ENCODE data around the gene CTNNA3.
"Not testable (repeated sequence)": the region's sequence is repeated elsewhere in the genome, so short reads cannot be mapped to it uniquely, and the experiment has no call there.

The CTNNA3 gene

DNA sequence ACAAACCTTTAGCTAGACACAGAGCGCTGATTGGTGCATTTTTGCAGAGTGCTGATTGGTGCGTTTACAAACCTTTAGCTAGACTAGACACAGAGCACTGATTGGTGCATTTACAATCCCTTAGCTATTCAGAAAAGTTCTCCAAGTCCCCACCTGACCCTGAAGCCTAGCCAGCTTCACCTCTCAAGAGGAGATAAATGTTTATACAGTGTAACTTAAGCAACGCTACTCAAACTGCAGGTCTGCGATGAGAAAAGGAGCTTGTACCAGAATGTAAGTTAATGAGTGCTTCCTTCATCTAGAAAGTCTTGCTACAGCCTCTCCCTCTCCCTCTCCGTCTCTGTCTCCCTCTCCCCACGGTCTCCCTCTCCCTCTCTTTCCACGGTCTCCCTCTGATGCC is 5.5 kb downstream of the CTNNA3 start:
- CTCF ChIA-PET: interaction anchor here (0.8 kb wide), 1 partner anchor 101 kb away, joined by 3 read pairs; no protein-coding TSS in a partner anchor
- 100% methylated on average over 2 of the region's 7 CpGs for WGBS (ENCODE audit: insufficient coverage)
- H3K4me3 ChIP-seq (ENCODE audit: control insufficient read depth in 1 of 7, extremely low read depth in 1 of 7, insufficient read depth in 4 of 7, low read depth in 2 of 7, low read length in 6 of 7); DNase-seq; H3K27me3 ChIP-seq (replicated peaks in 2 of 5; ENCODE audit: control insufficient read depth in 4 of 5, insufficient read depth in 5 of 5, low read length in 4 of 5); H3K9me3 ChIP-seq (ENCODE audit: control extremely low read depth in 1 of 5, control insufficient read depth in 4 of 5, insufficient read depth in 2 of 5, low read depth in 1 of 5, low read length in 4 of 5); H3K4me1 ChIP-seq (ENCODE audit: control extremely low read depth in 1 of 4, control insufficient read depth in 4 of 4, insufficient read depth in 4 of 4, low read length in 3 of 4); H3K36me3 ChIP-seq (ENCODE audit: control insufficient read depth in 4 of 4, insufficient read depth in 4 of 4, low read length in 3 of 4); POLR2A ChIA-PET; H3K27ac ChIP-seq (ENCODE audit: insufficient read depth in 1 of 2, low read depth in 1 of 2, low read length in 2 of 2, poor library complexity in 1 of 2, severe bottlenecking in 2 of 2): not testable (repeated sequence)

DNA sequence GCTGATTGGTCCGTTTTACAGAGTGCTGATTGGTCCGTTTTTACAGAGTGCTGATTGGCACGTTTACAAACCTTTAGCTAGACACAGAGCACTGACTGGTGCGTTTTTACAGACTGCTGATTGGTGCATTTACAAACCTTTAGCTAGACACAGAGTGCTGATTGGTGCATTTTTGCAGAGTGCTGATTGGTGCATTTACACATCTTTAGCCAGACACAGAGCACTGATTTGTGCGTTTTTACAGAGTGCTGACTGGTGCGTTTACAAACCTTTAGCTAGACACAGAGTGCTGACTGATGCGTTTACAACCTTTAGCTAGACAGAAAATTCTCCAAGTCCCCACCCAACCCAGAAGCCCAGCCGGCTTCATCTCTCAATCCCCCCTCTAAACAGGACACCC is 11.9 kb downstream of the CTNNA3 start:
- H3K27me3 ChIP-seq (replicated peaks in 2 of 5; ENCODE audit: control insufficient read depth in 4 of 5, insufficient read depth in 5 of 5, low read length in 4 of 5); H3K36me3 ChIP-seq (ENCODE audit: control insufficient read depth in 4 of 4, insufficient read depth in 4 of 4, low read length in 3 of 4); DNase-seq; H3K4me3 ChIP-seq (ENCODE audit: control insufficient read depth in 1 of 7, extremely low read depth in 1 of 7, insufficient read depth in 4 of 7, low read depth in 2 of 7, low read length in 6 of 7); H3K27ac ChIP-seq (ENCODE audit: insufficient read depth in 1 of 2, low read depth in 1 of 2, low read length in 2 of 2, poor library complexity in 1 of 2, severe bottlenecking in 2 of 2); H3K4me1 ChIP-seq (ENCODE audit: control extremely low read depth in 1 of 4, control insufficient read depth in 4 of 4, insufficient read depth in 4 of 4, low read length in 3 of 4): not testable (repeated sequence)
- 99% methylated on average over 7 of the region's 8 CpGs for WGBS (ENCODE audit: insufficient coverage)
- ChIA-PET CTCF (interaction anchor here (0.9 kb wide), 1 partner anchor 95 kb away, joined by 5 read pairs; no protein-coding TSS in a partner anchor), POLR2A (interaction anchor here (0.6 kb wide), 1 partner anchor 238 kb away, joined by 3 read pairs; no protein-coding TSS in a partner anchor)
- peaks cover 5 to 24% (median 6%) of the 10 kb centered on the region in 5 experiments for H3K9me3 ChIP-seq (ENCODE audit: control extremely low read depth in 1 of 5, control insufficient read depth in 4 of 5, insufficient read depth in 2 of 5, low read depth in 1 of 5, low read length in 4 of 5)

DNA sequence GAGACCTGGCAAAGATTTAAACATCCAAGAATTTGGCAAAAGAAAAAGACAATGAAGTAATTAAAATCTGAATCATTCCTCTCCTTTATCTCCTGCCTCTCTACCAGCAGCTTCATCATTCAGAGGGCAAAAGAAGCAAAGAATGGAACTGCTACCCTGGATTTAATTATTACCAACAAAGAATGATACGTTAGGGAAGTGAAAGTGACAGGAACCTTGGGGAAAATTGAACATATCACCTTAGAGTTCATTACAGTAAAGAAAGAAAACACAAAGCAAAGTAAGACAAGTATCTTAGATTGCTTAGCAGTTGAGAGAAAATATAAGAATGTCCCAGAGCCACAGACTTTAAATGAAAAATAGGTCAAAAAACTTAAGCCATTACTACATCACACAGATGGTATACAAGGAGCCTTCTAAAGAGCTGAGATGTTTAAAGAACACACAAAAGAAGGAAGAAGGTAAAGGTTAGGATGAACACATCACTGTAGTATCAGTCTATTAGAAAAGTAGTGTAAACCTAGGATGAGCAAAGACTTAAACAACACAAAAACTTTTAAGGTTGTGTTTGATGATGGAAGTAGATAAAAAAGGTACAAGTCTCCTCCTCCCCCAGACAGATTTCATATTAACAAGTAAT is 17.5 kb downstream of the CTNNA3 start:
- no CpG with 5 or more reads among the region's 1 CpG for WGBS (ENCODE audit: insufficient coverage)
- no peaks in the 10 kb centered on the region for H3K4me1 ChIP-seq (ENCODE audit: control extremely low read depth in 1 of 4, control insufficient read depth in 4 of 4, insufficient read depth in 4 of 4, low read length in 3 of 4)

GRCh38 chr10:67676208-67676825 is 19.7 kb downstream of the CTNNA3 start:
- H3K4me3 ChIP-seq (ENCODE audit: control insufficient read depth in 1 of 7, extremely low read depth in 1 of 7, insufficient read depth in 4 of 7, low read depth in 2 of 7, low read length in 6 of 7): no peak overlapping the region
- ChIA-PET POLR2A (no interaction called here), CTCF (interaction anchor here (2.5 kb wide), 1 partner anchor 21 kb away, joined by 8 read pairs; no protein-coding TSS in a partner anchor)
- H3K4me1 ChIP-seq (ENCODE audit: control extremely low read depth in 1 of 4, control insufficient read depth in 4 of 4, insufficient read depth in 4 of 4, low read length in 3 of 4): no peaks in the 10 kb centered on the region
- H3K36me3 ChIP-seq (ENCODE audit: control insufficient read depth in 4 of 4, insufficient read depth in 4 of 4, low read length in 3 of 4): no peaks in the 10 kb centered on the region
- H3K27me3 ChIP-seq (replicated peaks in 2 of 5; ENCODE audit: control insufficient read depth in 4 of 5, insufficient read depth in 5 of 5, low read length in 4 of 5): peaks cover 0 to 2% (median 0%) of the 10 kb centered on the region in 5 experiments
- no peak overlapping the region for H3K27ac ChIP-seq (ENCODE audit: insufficient read depth in 1 of 2, low read depth in 1 of 2, low read length in 2 of 2, poor library complexity in 1 of 2, severe bottlenecking in 2 of 2)
- DNase-seq: no peak
- 80% methylated on average over 1 of the region's 2 CpGs for WGBS (ENCODE audit: insufficient coverage)
- no peaks in the 10 kb centered on the region for H3K9me3 ChIP-seq (ENCODE audit: control extremely low read depth in 1 of 5, control insufficient read depth in 4 of 5, insufficient read depth in 2 of 5, low read depth in 1 of 5, low read length in 4 of 5)

More for the DNA sequence above, 17.5 kb downstream of the CTNNA3 start:
- ChIA-PET POLR2A (no interaction called here), CTCF (no interaction called here)
- Histone ChIP-seq H3K27me3 (replicated peaks in 2 of 5; ENCODE audit: control insufficient read depth in 4 of 5, insufficient read depth in 5 of 5, low read length in 4 of 5) (peaks cover 0 to 2% (median 0%) of the 10 kb centered on the region in 5 experiments), H3K27ac (ENCODE audit: insufficient read depth in 1 of 2, low read depth in 1 of 2, low read length in 2 of 2, poor library complexity in 1 of 2, severe bottlenecking in 2 of 2) (no peak overlapping the region), H3K36me3 (ENCODE audit: control insufficient read depth in 4 of 4, insufficient read depth in 4 of 4, low read length in 3 of 4) (no peaks in the 10 kb centered on the region), H3K4me3 (ENCODE audit: control insufficient read depth in 1 of 7, extremely low read depth in 1 of 7, insufficient read depth in 4 of 7, low read depth in 2 of 7, low read length in 6 of 7) (no peak overlapping the region), H3K9me3 (ENCODE audit: control extremely low read depth in 1 of 5, control insufficient read depth in 4 of 5, insufficient read depth in 2 of 5, low read depth in 1 of 5, low read length in 4 of 5) (peaks cover 0 to 8% (median 0%) of the 10 kb centered on the region in 5 experiments)
- DNase-seq: no peak

- Histone ChIP-seq H3K4me3 (ENCODE audit: control insufficient read depth in 1 of 7, extremely low read depth in 1 of 7, insufficient read depth in 4 of 7, low read depth in 2 of 7, low read length in 6 of 7) (no peak overlapping the region), H3K4me1 (ENCODE audit: control extremely low read depth in 1 of 4, control insufficient read depth in 4 of 4, insufficient read depth in 4 of 4, low read length in 3 of 4) (no peaks in the 10 kb centered on the region), H3K27me3 (replicated peaks in 2 of 5; ENCODE audit: control insufficient read depth in 4 of 5, insufficient read depth in 5 of 5, low read length in 4 of 5) (no peaks in the 10 kb centered on the region), H3K27ac (ENCODE audit: insufficient read depth in 1 of 2, low read depth in 1 of 2, low read length in 2 of 2, poor library complexity in 1 of 2, severe bottlenecking in 2 of 2) (no peak overlapping the region), H3K9me3 (ENCODE audit: control extremely low read depth in 1 of 5, control insufficient read depth in 4 of 5, insufficient read depth in 2 of 5, low read depth in 1 of 5, low read length in 4 of 5) (no peaks in the 10 kb centered on the region), H3K36me3 (ENCODE audit: control insufficient read depth in 4 of 4, insufficient read depth in 4 of 4, low read length in 3 of 4) (no peaks in the 10 kb centered on the region)
- CTCF ChIA-PET: interaction anchor here (1.3 to 1.7 kb wide), 2 partner anchors 109 to 111 kb away, joined by 3 to 7 read pairs; no protein-coding TSS in a partner anchor
- DNase-seq: no peak
- POLR2A ChIA-PET: no interaction called here
Measured at GRCh38 chr10:67670401-67670800, 25.6 kb downstream of the CTNNA3 start.

DNA sequence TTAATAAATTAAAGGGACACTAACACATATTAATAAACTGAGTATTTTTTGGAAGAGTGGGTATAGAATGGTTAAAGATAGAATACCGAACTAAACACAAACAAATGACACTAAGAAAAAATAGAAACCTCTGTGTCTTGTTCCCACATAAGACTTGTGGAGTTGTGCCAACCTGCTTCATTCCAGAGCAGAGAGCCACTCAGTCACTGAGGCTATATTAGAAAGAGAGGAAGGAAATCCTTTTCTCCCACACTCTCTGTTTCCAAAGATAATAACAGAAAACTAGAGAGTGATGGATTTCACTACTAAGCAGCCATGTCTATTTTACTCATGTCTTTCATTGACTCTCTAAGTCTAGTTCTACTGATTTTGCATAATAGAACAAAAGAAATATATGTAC is 26.0 kb downstream of the CTNNA3 start:
- H3K4me3 ChIP-seq (ENCODE audit: control insufficient read depth in 1 of 7, extremely low read depth in 1 of 7, insufficient read depth in 4 of 7, low read depth in 2 of 7, low read length in 6 of 7): no peak overlapping the region
- ChIA-PET CTCF (interaction anchor here (1.2 to 1.7 kb wide), 3 partner anchors 108 to 112 kb away, joined by 3 to 7 read pairs (median 4); no protein-coding TSS in a partner anchor), POLR2A (no interaction called here)
- no CpG with 5 or more reads among the region's 1 CpG for WGBS (ENCODE audit: insufficient coverage)
- H3K27me3 ChIP-seq (replicated peaks in 2 of 5; ENCODE audit: control insufficient read depth in 4 of 5, insufficient read depth in 5 of 5, low read length in 4 of 5): no peaks in the 10 kb centered on the region
- no peak for DNase-seq
- H3K27ac ChIP-seq (ENCODE audit: insufficient read depth in 1 of 2, low read depth in 1 of 2, low read length in 2 of 2, poor library complexity in 1 of 2, severe bottlenecking in 2 of 2): no peak overlapping the region
- H3K4me1 ChIP-seq (ENCODE audit: control extremely low read depth in 1 of 4, control insufficient read depth in 4 of 4, insufficient read depth in 4 of 4, low read length in 3 of 4): no peaks in the 10 kb centered on the region
- H3K9me3 ChIP-seq (ENCODE audit: control extremely low read depth in 1 of 5, control insufficient read depth in 4 of 5, insufficient read depth in 2 of 5, low read depth in 1 of 5, low read length in 4 of 5): no peaks in the 10 kb centered on the region
- H3K36me3 ChIP-seq (ENCODE audit: control insufficient read depth in 4 of 4, insufficient read depth in 4 of 4, low read length in 3 of 4): no peaks in the 10 kb centered on the region

- no peak for DNase-seq
- ChIA-PET CTCF (no interaction called here), POLR2A (no interaction called here)
- no peaks in the 10 kb centered on the region for H3K27me3 ChIP-seq (replicated peaks in 2 of 5; ENCODE audit: control insufficient read depth in 4 of 5, insufficient read depth in 5 of 5, low read length in 4 of 5)
- no peaks in the 10 kb centered on the region for H3K9me3 ChIP-seq (ENCODE audit: control extremely low read depth in 1 of 5, control insufficient read depth in 4 of 5, insufficient read depth in 2 of 5, low read depth in 1 of 5, low read length in 4 of 5)
- H3K4me3 ChIP-seq (ENCODE audit: control insufficient read depth in 1 of 7, extremely low read depth in 1 of 7, insufficient read depth in 4 of 7, low read depth in 2 of 7, low read length in 6 of 7): no peak overlapping the region
- WGBS (ENCODE audit: insufficient coverage): 84% methylated on average over 2 of the region's 3 CpGs
- H3K27ac ChIP-seq (ENCODE audit: insufficient read depth in 1 of 2, low read depth in 1 of 2, low read length in 2 of 2, poor library complexity in 1 of 2, severe bottlenecking in 2 of 2): no peak overlapping the region
- no peaks in the 10 kb centered on the region for H3K36me3 ChIP-seq (ENCODE audit: control insufficient read depth in 4 of 4, insufficient read depth in 4 of 4, low read length in 3 of 4)
- no peaks in the 10 kb centered on the region for H3K4me1 ChIP-seq (ENCODE audit: control extremely low read depth in 1 of 4, control insufficient read depth in 4 of 4, insufficient read depth in 4 of 4, low read length in 3 of 4)
Measured at GRCh38 chr10:67668448-67668847, 27.5 kb downstream of the CTNNA3 start.
